HL-60 (cell line): ENCODE results near the gene ANK3.
A peak's percentile ranks its signal among the peaks of the same experiment; 100 is the strongest.

Experiments
- DNase-seq, 2 experiments: peaks; one replicate each; pipeline ENCODE4 v3.0.0-alpha.2; 2010 to 2020; ENCODE audit warnings: low read depth in 1 of 2, low spot score in 1 of 2
- H3K27ac ChIP-seq: fragments of 250-450 bp; sonication (Bioruptor Pico); replicated peaks from 2 replicates; pipeline ENCODE4 v1.5.1; 2020; ENCODE audit warnings: mild to moderate bottlenecking, moderate library complexity
- H3K27me3 ChIP-seq: fragments of 250-450 bp; sonication (Bioruptor Pico); 2 replicates; pipeline ENCODE4 v1.5.1; 2021; ENCODE audit warnings: mild to moderate bottlenecking, moderate library complexity; ENCODE audit not compliant: insufficient read depth, poor library complexity, severe bottlenecking
- H3K4me3 ChIP-seq: replicated peaks from 2 replicates; pipeline ENCODE4 v1.5.1; 2011; ENCODE audit warnings: mild to moderate bottlenecking, control low read depth, low read length; ENCODE audit not compliant: insufficient read depth
- GABPA ChIP-seq: IDR thresholded peaks from 2 replicates; pipeline ENCODE4 v1.6.1; 2012; ENCODE audit warnings: low read depth
- POLR2AphosphoS5 ChIP-seq: IDR thresholded peaks from 2 replicates; pipeline ENCODE4 v1.6.1; 2012; ENCODE audit warnings: low read depth
- SPI1 ChIP-seq: IDR thresholded peaks from 2 replicates; pipeline ENCODE4 v1.6.1; 2012; ENCODE audit warnings: low read depth, mild to moderate bottlenecking, borderline replicate concordance
- TF ChIP-seq, protein P1 (sequence below): IDR thresholded peaks from one replicate; pipeline ENCODE4 v1.5.1; 2011; ENCODE audit warnings: low read length, control low read depth, inconsistent platforms; ENCODE audit not compliant: insufficient read depth
- TF ChIP-seq, protein P2 (sequence below): IDR thresholded peaks from 2 replicates; pipeline ENCODE4 v1.6.1; 2012; ENCODE audit warnings: low read depth; ENCODE audit not compliant: insufficient replicate concordance

Gene ANK3

DNA sequence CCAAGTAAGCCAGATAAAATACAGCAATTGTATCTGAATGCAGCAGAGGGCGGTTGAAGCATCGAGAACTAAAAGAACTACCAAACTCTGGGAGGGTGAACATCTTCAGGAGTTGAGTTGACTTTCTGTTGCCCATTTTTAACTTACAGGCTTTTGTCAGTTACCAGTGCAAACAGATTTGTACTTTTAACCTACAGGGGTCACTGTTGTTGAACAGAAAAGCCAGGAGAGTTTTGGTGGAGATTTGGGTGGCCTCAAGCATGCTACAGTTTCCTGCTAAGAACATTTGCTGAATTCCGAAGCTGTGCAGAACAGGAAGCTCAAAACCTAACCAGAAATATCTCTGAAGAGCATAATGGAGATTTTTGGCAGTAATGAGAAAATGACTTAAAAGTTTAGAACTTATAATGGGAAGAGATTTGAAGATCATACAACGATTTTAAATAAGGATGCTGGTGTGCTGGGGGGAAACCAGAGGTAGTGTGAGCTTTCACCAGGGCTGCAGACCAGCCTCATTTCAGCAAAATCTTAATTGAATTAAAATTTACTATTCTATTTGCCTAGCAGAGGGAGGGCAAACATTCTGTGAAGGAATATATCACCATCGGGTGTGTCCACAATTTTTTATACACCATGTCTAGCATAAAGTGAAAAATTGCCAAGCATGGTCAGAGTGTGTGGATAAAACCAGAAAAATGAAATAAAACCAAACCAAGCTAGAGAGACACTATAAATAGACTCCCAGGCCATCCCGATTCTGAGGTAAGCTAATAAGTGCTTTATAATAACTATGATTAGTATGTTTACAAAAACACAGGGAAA, 274.7 kb downstream of the ANK3 start:
- peak in 1 of 2 experiments; percentile 1 for DNase-seq
- no peaks in the 10 kb centered on the region for H3K27me3 ChIP-seq
- H3K27ac ChIP-seq = no peak overlapping the region
- H3K4me3 ChIP-seq = no peak overlapping the region
- no peak for TF ChIP-seq GABPA
- TF ChIP-seq, protein P1, sequence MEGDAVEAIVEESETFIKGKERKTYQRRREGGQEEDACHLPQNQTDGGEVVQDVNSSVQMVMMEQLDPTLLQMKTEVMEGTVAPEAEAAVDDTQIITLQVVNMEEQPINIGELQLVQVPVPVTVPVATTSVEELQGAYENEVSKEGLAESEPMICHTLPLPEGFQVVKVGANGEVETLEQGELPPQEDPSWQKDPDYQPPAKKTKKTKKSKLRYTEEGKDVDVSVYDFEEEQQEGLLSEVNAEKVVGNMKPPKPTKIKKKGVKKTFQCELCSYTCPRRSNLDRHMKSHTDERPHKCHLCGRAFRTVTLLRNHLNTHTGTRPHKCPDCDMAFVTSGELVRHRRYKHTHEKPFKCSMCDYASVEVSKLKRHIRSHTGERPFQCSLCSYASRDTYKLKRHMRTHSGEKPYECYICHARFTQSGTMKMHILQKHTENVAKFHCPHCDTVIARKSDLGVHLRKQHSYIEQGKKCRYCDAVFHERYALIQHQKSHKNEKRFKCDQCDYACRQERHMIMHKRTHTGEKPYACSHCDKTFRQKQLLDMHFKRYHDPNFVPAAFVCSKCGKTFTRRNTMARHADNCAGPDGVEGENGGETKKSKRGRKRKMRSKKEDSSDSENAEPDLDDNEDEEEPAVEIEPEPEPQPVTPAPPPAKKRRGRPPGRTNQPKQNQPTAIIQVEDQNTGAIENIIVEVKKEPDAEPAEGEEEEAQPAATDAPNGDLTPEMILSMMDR = peak; percentile 13

DNA sequence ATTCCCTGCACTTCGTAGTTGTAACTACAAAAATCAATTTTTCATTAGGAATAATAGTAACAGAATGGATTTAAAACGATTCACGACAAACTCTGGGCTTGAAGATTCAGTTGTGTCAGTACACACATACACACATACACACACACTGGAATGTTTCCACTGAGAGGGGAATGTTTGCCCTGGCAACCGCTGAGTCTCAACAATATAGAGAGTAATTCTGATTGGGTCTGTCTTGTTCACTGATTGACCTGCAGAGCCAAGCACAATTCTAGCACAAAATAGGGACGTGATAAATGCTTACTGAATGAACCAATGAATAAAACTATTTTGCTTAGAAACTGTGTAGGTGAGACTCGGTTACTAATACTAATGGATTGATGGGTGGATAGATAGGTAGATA, 278.9 kb downstream of the ANK3 start:
- Histone ChIP-seq H3K27ac (no peak overlapping the region), H3K27me3 (no peaks in the 10 kb centered on the region), H3K4me3 (no peak overlapping the region)
- no peak for DNase-seq
- TF ChIP-seq, protein P1 = no peak
- TF ChIP-seq SPI1 = no peak
- TF ChIP-seq, protein P2, sequence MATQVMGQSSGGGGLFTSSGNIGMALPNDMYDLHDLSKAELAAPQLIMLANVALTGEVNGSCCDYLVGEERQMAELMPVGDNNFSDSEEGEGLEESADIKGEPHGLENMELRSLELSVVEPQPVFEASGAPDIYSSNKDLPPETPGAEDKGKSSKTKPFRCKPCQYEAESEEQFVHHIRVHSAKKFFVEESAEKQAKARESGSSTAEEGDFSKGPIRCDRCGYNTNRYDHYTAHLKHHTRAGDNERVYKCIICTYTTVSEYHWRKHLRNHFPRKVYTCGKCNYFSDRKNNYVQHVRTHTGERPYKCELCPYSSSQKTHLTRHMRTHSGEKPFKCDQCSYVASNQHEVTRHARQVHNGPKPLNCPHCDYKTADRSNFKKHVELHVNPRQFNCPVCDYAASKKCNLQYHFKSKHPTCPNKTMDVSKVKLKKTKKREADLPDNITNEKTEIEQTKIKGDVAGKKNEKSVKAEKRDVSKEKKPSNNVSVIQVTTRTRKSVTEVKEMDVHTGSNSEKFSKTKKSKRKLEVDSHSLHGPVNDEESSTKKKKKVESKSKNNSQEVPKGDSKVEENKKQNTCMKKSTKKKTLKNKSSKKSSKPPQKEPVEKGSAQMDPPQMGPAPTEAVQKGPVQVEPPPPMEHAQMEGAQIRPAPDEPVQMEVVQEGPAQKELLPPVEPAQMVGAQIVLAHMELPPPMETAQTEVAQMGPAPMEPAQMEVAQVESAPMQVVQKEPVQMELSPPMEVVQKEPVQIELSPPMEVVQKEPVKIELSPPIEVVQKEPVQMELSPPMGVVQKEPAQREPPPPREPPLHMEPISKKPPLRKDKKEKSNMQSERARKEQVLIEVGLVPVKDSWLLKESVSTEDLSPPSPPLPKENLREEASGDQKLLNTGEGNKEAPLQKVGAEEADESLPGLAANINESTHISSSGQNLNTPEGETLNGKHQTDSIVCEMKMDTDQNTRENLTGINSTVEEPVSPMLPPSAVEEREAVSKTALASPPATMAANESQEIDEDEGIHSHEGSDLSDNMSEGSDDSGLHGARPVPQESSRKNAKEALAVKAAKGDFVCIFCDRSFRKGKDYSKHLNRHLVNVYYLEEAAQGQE = no peak
- TF ChIP-seq POLR2AphosphoS5 = no peak
- TF ChIP-seq GABPA = no peak

DNA sequence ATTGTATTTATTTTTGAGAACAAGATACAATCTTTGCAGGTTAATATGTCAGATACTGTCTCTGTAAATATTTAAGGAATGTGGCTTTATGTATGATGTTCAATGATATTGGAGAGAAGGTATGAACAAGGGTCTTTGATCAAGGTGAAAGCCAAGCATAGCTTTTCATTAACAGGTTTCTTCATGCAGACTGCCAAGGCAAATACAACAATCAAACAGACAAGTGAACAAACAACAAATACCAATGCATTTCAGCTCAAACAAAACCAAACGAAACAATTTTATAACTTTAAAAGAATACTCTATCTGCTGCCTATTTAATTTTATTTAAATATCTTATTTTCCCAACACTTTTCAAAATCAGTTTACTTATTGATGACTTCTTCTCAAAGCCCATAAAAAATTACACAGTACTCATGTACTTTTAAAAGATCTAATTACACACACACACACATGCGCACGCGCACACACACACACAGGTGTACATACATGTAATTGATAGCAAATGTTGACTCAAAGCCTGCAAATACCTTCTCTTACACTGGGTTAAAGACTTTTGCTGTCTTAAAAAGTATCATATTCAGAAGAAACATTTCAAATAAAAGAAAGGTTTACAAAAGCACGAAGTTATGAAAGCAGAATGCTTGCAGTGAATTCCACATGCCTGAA, 282.2 kb downstream of the ANK3 start:
- H3K4me3 ChIP-seq = no peak overlapping the region
- H3K27me3 ChIP-seq = no peaks in the 10 kb centered on the region
- TF ChIP-seq, protein P1 = no peak
- TF ChIP-seq, protein P2 = no peak
- no peak for TF ChIP-seq POLR2AphosphoS5
- TF ChIP-seq SPI1 = no peak
- no peak for TF ChIP-seq GABPA
- no peak for DNase-seq
- H3K27ac ChIP-seq = no peak overlapping the region
